Measurements from ENCODE around the gene MPV17L2. TPM values are rescaled to one million over a fixed set of nuclear protein-coding genes. Genes with fewer than 3 reads are reported as not detected.

Gene MPV17L2
- total RNA-seq, 1 donor from 2014 or later = 68.6 TPM

- DNase-seq (ENCODE audit: low read depth) = no peak
Measured at GRCh38 chr19:18232540-18233223, 39.7 kb downstream of the MPV17L2 start.

- no peak for DNase-seq (ENCODE audit: low read depth)
Measured at GRCh38 chr19:18233224-18233825, 40.3 kb downstream of the MPV17L2 start.

GRCh38 chr19:18234194-18234593, 41.2 kb downstream of the MPV17L2 start:
- DNase-seq (ENCODE audit: low read depth) = no peak

GRCh38 chr19:18239303-18239702, 46.3 kb downstream of the MPV17L2 start:
- no peak for DNase-seq (ENCODE audit: low read depth)

- no peak for DNase-seq (ENCODE audit: low read depth)
Measured at GRCh38 chr19:18245297-18245696, 52.3 kb downstream of the MPV17L2 start.

Other genes with a start within 250 kb of the MPV17L2 start
- gene KCNN1, start 226.1 kb upstream of the MPV17L2 start, total RNA-seq = not detected in 2 replicates
- gene ARRDC2, start 185.0 kb upstream of the MPV17L2 start, total RNA-seq = 3.8 and 6.3 TPM in 2 replicates
- gene IL12RB1, start 106.3 kb upstream of the MPV17L2 start, total RNA-seq = not detected in 2 replicates
- 5.8 and 6.2 TPM in 2 replicates for gene MAST3, start 95.4 kb upstream of the MPV17L2 start, total RNA-seq
- gene PIK3R2, start 40.1 kb upstream of the MPV17L2 start, total RNA-seq = 48.4 and 50.5 TPM in 2 replicates
- 0.73 and 6.5 TPM in 2 replicates for gene IFI30, start 19.4 kb upstream of the MPV17L2 start, total RNA-seq
- 2.7 and 3.4 TPM in 2 replicates for gene RAB3A, start 10.8 kb downstream of the MPV17L2 start, total RNA-seq
- gene PDE4C, start 33.2 kb downstream of the MPV17L2 start, total RNA-seq = 1.7 TPM in 1 of 2 replicates, not detected in the other
- 1.1 and 1.2 TPM in 2 replicates for gene IQCN, start 81.2 kb downstream of the MPV17L2 start, total RNA-seq
- 244 and 299 TPM in 2 replicates for gene JUND, start 88.4 kb downstream of the MPV17L2 start, total RNA-seq
- gene LSM4, start 129.9 kb downstream of the MPV17L2 start, total RNA-seq = 290 and 353 TPM in 2 replicates
- gene PGPEP1, start 147.4 kb downstream of the MPV17L2 start, total RNA-seq = 32.1 and 47.9 TPM in 2 replicates
- gene GDF15, start 192.9 kb downstream of the MPV17L2 start, total RNA-seq = 104 and 116 TPM in 2 replicates
- not detected in 2 replicates for gene LRRC25, start 204.4 kb downstream of the MPV17L2 start, total RNA-seq
- 124 and 134 TPM in 2 replicates for gene SSBP4, start 226.2 kb downstream of the MPV17L2 start, total RNA-seq
- gene ISYNA1, start 244.9 kb downstream of the MPV17L2 start, total RNA-seq = 5.0 and 11.7 TPM in 2 replicates